Left forelimb (tissue), 1 donor: ENCODE measurements around the gene FAM228B.
A peak's percentile ranks its signal among the peaks of the same experiment; 100 is the strongest.
"Not testable (repeated sequence)": the region's sequence is repeated elsewhere in the genome, so short reads cannot be mapped to it uniquely, and the experiment has no call there.

Experiments
- DNase-seq: peaks from one replicate; pipeline ENCODE4 v3.0.0-alpha.2; 2018; ENCODE audit warnings: low spot score

FAM228B gene

DNA sequence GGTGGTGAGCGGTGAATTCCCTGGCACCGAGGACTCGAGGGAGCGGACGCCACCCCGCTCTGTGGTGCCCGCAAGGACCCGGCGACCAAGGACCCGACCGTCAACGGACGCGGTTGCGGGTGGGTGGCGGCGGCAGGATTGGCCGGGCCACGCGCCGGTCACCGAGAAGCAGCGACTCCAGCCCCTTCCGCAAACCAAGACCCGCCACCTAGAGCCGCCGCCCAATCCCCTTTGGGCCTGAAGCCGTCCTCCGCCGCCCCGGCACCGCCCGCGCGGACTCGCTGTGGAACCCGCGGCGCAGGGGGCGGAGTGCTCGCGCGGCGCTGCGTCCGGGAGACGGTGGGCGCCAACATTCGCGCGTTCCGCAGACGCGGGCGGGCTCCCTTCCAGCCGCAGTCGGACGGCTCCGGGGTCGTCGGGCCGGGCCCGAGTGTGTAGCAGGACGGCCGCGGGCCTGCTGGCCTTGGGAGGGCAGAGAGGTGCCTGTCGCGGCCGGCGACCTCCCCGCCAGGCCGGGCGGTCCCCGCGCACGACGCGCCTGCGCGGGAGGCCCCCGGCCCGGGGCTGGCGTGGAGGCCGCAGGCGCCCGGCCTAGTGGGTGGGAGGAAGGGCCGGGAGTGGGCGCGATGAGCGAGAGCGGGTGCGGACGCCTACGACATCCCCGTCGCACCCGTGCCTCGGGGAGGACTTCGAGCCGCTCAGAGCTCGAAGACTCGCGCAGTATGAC, at the start of gene FAM228B, which contains the start of gene PFN4:
Gene FAM228B, plus strand, starts transcription at position 275 of the 727 bp plus-strand sequence. CDS start 893 bp downstream, outside the sequence.
Gene PFN4, minus strand, starts transcription at position 140 of the 727 bp plus-strand sequence. CDS start 799 bp downstream, outside the sequence.
- DNase-seq, result peak; percentile 89

GRCh38 chr2:24073816-24074215, 49.5 kb upstream of the FAM228B start:
- no peak for DNase-seq

GRCh38 chr2:24075259-24075658, 48.0 kb upstream of the FAM228B start:
- no peak for DNase-seq

GRCh38 chr2:24075915-24076848, 47.1 kb upstream of the FAM228B start, which contains the start of gene SF3B6:
Gene SF3B6 (minus strand): TSS chr2:24076326. CDS start chr2:24076229, 97 bp downstream.
- peak; percentile 97 for DNase-seq

DNA sequence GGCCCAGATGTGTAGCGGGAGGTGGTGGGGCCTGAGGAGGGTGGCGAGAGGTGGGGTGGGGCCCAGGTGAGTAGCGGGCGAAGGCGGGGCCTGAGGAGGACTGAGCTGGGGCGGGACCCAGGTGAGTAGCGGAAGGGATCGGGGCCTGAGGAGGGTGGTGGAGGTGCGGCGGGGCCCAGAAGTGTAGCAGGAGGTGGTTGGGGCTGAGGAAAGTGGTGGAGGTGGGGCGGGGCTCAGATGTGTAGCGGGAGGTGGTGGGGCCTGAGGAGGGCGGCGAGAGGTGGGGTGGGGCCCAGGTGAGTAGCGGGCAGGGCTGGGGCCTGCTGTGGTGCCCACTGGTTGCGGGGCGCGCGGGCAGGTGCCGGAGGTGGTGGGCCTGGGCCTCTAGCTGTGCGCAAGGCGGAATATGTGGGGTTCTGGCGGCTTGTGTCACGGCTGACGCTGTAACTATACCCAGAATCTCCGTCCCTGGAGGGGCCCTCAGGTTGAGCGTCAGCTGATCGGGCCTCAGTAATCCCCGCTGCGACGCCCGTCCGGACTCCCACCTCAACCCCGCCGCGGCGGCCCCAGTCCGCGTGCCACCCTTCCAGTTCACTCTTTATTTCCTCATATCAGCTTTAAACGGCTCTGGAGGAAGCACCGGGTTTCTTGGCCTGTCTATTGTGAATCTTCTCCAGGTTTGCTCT, 46.3 kb upstream of the FAM228B start:
- DNase-seq, result no peak

DNA sequence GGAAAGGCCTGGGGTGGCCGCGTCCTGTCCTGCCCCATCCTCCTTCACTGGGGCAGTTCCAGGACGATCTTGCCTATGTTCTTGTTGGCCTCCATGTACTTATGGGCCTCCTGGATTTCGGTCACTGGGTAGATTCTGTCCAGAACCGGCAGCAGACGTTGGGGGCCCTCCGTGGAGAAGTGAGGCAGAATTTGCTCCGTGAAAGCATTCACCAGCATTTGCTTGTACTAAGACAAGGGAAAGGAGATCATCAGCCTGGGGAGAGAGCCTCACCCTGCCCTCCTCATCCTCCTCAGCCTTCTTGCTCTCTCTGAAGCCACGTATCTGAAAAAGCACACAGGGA, 45.8 kb upstream of the FAM228B start:
- no peak for DNase-seq

GRCh38 chr2:24077879-24078278, 45.4 kb upstream of the FAM228B start:
- DNase-seq, result no peak

DNA sequence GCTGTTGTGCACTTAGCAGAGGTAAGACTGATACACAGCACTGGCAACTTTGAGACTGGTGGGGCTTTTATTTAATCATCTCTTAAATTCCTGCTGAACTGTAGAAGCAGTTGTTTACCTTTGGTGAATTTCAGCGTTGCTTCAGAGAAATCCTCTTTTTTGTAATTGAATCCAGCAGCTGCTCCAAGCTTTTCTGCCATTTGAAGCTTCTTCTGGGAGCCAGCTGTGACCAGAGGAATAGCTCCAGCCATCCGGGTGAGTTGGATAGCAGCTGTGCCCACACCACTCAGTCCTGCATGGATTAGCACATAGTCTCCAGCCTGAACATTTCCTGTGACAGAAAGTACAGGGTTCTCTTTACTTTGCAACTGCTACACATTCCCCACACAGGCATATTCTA, 42.6 kb upstream of the FAM228B start:
- no peak for DNase-seq

- DNase-seq, result no peak
These were observed 40.3 kb upstream of the FAM228B start for GRCh38 chr2:24082787-24083566.

- peak; percentile 85 for DNase-seq
These were observed 39.5 kb upstream of the FAM228B start for GRCh38 chr2:24083567-24084385.

DNA sequence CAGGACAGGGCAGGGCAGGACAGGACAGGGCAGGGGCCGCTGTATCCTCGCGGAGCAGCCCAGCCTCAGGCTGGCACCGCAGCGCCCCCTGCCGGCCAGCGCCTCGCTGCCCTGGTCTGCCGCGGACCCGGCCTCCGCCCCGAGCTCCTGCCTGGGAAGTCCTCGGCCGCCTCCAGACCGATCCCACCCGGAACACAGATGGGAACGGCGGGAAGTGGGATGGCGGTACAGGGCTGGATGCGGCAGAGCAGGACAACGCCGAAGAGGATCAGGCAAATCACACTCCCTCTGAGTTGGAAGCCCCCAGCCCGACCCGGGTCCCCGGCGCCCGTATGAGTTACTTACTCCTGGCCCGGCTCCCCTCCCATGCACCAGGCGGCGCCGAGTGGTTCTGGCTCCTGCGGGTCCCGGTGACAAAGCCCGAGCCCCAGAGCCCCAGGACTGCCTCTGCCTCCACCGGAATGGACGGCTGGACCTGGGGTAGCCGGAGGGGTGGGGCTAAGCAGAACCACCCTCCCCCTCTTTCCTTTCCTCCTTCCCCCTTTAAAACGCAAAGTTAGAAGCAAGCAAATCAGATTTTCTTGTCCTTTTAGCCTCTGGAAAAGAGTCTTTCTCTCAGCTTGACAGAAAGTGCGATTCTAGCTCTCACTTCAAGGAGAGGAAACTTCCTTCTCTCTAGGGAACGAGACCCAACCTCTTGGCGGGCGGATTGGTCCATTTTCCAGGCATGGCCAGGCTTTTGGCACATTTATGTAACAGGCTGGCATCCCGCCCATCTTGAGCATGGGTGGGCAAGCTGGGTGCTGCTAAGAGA, 38.7 kb upstream of the FAM228B start, which contains the start of gene TP53I3:
Gene TP53I3, minus strand, starts transcription at position 449 of the 814 bp plus-strand sequence. CDS start 508 bp downstream, outside the sequence.
- DNase-seq, result peak; percentile 94

GRCh38 chr2:24085200-24085489, 38.1 kb upstream of the FAM228B start:
- DNase-seq, result no peak

- no peak for DNase-seq
These were observed 37.0 kb upstream of the FAM228B start for GRCh38 chr2:24086241-24086640.

DNA sequence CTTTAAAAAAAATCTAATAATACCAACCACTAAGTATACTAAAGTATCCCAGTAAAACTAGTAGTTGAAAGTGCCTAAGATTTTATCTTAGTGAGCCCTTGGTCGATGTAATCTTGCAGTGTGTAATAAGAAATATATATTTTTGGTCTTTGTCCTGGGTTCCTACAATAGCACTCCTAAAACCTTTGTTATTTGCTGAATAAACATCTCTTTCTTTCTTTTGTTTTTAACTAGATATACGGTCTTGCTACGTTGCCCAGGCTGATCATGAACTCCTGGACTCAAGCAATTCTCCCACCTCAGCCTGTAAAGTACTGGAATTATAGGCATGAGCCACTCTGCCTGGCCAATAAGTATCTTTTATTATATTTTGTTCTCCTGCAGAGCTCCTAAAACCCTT, 36.2 kb upstream of the FAM228B start:
- no peak for DNase-seq

DNA sequence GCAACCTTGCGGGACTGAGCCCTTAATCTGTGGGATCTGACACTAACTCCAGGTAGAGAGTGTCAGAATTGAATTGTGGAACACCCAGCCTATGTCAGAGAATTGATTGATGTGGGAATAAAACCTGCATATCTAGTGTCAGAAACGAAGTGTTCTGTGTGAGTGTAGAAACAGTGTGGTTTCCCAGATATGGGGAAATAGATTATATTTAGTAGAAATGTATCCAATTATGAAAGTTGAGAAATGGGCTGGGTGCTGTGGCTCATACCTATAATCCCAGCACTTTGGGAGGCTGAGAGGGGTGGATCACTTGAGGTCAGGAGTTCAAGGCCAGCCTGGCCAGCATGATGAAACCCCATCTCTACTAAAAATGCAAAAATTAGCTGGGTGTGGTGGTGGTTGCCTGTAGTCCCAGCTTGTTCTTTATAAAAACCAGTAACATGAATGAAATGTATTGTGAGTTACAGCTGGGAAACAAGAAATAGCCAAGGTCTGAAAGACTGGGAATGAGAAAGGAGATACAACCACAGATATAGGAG, 34.4 kb upstream of the FAM228B start:
- no peak for DNase-seq

GRCh38 chr2:24093270-24093669, 30.0 kb upstream of the FAM228B start:
- not testable (repeated sequence) for DNase-seq

GRCh38 chr2:24095171-24095677, 28.0 kb upstream of the FAM228B start:
- not testable (repeated sequence) for DNase-seq

DNA sequence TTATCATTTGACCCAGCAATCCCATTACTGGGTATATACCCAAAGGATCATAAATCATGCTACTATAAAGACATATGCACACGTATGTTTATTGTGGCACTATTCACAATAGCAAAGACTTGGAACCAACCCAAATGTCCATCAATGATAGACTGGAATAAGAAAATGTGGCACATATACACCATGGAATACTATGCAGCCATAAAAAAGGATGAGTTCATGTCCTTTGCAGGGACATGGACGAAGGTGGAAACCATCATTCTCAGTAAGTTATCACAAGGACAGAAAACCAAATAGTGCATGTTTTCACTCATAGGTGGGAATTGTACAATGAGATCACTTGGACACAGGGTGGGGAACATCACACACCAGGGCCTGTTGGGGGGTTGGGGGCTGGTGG, 22.5 kb upstream of the FAM228B start:
- not testable (repeated sequence) for DNase-seq

DNA sequence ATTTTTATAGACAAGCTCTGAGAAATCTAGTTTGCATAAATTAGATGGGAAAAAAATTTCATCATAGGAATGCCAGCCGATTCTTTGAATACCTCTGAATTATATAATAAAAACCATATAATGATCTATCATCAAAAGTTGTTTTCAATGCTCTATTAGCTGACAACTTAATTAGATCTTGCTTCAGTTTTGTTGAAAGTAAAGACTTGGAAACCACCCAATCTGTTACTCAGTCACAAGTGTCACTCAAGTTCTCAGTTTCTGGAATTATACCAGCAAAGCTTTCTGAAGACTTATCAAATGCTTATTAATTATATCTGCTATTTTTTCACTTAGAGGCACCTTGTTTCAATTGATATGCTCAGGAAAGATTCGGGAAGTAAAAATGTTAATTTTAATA, 21.3 kb upstream of the FAM228B start:
- DNase-seq, result no peak
